ENCODE data around the gene AKR1E2. TPM values are rescaled to one million over a fixed set of nuclear protein-coding genes. Genes with fewer than 3 reads are reported as not detected.

AKR1E2 gene
- total and polyA plus RNA-seq, 2 donors (not counting 1 experiment from before 2014, with no cell fraction given): 0.42 TPM; not detected in 1

- ATAC-seq (ENCODE audit: low read depth) (no peak), DNase-seq (no peak)
- Histone ChIP-seq H3K36me3 (replicated peaks in 1 of 2; ENCODE audit: control extremely low read depth in 1 of 2, control insufficient read depth in 1 of 2, extremely low read depth in 1 of 2, insufficient read depth in 2 of 2, low read length in 1 of 2) (no peaks in the 10 kb centered on the region), H3K9me3 (ENCODE audit: control extremely low read depth in 1 of 3, control insufficient read depth in 2 of 3, insufficient read depth in 1 of 3, low read length in 2 of 3) (no peaks in the 10 kb centered on the region), H3K27me3 (replicated peaks in 1 of 4; ENCODE audit: control extremely low read depth in 1 of 4, control insufficient read depth in 3 of 4, insufficient read depth in 4 of 4, low read length in 3 of 4) (no peaks in the 10 kb centered on the region), H3K4me1 (ENCODE audit: control insufficient read depth in 2 of 2, insufficient read depth in 2 of 2, low read length in 2 of 2) (peaks cover 8 to 10% of the 10 kb centered on the region in 2 donors), H4K20me1 (ENCODE audit: control insufficient read depth, insufficient read depth, low read length, poor library complexity, severe bottlenecking) (no peaks in the 10 kb centered on the region), H3K79me2 (ENCODE audit: control insufficient read depth, insufficient read depth, low read length) (no peaks in the 10 kb centered on the region), H3K4me2 (replicated peaks; ENCODE audit: low read depth, low read length, poor library complexity, severe bottlenecking) (no peak overlapping the region), H2AFZ (ENCODE audit: insufficient read depth, low read depth, low read length, poor library complexity, severe bottlenecking) (no peak overlapping the region), H3K4me3 (ENCODE audit: control extremely low read depth in 1 of 5, extremely low read depth in 1 of 5, insufficient read depth in 1 of 5, low read depth in 2 of 5, low read length in 4 of 5) (no peak overlapping the region), H3K9ac (ENCODE audit: low read length) (no peak overlapping the region), H3K27ac (ENCODE audit: low read length in 2 of 2) (no peak overlapping the region)
- POLR2A ChIA-PET: no interaction called here
- TF ChIP-seq, protein P1, sequence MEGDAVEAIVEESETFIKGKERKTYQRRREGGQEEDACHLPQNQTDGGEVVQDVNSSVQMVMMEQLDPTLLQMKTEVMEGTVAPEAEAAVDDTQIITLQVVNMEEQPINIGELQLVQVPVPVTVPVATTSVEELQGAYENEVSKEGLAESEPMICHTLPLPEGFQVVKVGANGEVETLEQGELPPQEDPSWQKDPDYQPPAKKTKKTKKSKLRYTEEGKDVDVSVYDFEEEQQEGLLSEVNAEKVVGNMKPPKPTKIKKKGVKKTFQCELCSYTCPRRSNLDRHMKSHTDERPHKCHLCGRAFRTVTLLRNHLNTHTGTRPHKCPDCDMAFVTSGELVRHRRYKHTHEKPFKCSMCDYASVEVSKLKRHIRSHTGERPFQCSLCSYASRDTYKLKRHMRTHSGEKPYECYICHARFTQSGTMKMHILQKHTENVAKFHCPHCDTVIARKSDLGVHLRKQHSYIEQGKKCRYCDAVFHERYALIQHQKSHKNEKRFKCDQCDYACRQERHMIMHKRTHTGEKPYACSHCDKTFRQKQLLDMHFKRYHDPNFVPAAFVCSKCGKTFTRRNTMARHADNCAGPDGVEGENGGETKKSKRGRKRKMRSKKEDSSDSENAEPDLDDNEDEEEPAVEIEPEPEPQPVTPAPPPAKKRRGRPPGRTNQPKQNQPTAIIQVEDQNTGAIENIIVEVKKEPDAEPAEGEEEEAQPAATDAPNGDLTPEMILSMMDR (IDR thresholded peaks at IDR 0.05): no peak
- no peak for TF ChIP-seq EZH2 (IDR thresholded peaks at IDR 0.05; ENCODE audit: borderline replicate concordance, insufficient read depth, low read depth, low read length, poor library complexity, severe bottlenecking)
- WGBS (ENCODE audit: insufficient coverage): no CpG with 5 or more reads among the region's 5 CpGs
- Mint-ChIP-seq H3K4me1 (peaks cover 12% of the 10 kb centered on the region), H3K27me3 (peaks cover under 1% of the 10 kb centered on the region), H3K4me3 (no peak overlapping the region), H3K9me3 (ENCODE audit: insufficient read depth) (no peaks in the 10 kb centered on the region), H3K27ac (no peak overlapping the region)
- intact Hi-C loops (cut with micrococcal nuclease): no loop called here
- CTCF ChIA-PET: no interaction called here
These were observed 20.8 kb downstream of the AKR1E2 start for GRCh38 chr10:4846775-4847174.

- Mint-ChIP-seq H3K9me3 (ENCODE audit: insufficient read depth) (no peaks in the 10 kb centered on the region), H3K27ac (no peak overlapping the region), H3K4me1 (peaks cover 12% of the 10 kb centered on the region), H3K4me3 (no peak overlapping the region), H3K27me3 (peaks cover 6% of the 10 kb centered on the region)
- DNase-seq: no peak
- Histone ChIP-seq H3K27ac (ENCODE audit: low read length in 2 of 2) (no peak overlapping the region), H2AFZ (ENCODE audit: insufficient read depth, low read depth, low read length, poor library complexity, severe bottlenecking) (no peak overlapping the region), H3K4me1 (ENCODE audit: control insufficient read depth in 2 of 2, insufficient read depth in 2 of 2, low read length in 2 of 2) (peaks cover 8 to 10% of the 10 kb centered on the region in 2 donors), H3K4me2 (replicated peaks; ENCODE audit: low read depth, low read length, poor library complexity, severe bottlenecking) (no peak overlapping the region), H3K4me3 (ENCODE audit: control extremely low read depth in 1 of 5, extremely low read depth in 1 of 5, insufficient read depth in 1 of 5, low read depth in 2 of 5, low read length in 4 of 5) (no peak overlapping the region), H3K9me3 (ENCODE audit: control extremely low read depth in 1 of 3, control insufficient read depth in 2 of 3, insufficient read depth in 1 of 3, low read length in 2 of 3) (no peaks in the 10 kb centered on the region), H3K79me2 (ENCODE audit: control insufficient read depth, insufficient read depth, low read length) (no peaks in the 10 kb centered on the region), H3K27me3 (replicated peaks in 1 of 4; ENCODE audit: control extremely low read depth in 1 of 4, control insufficient read depth in 3 of 4, insufficient read depth in 4 of 4, low read length in 3 of 4) (no peaks in the 10 kb centered on the region), H4K20me1 (ENCODE audit: control insufficient read depth, insufficient read depth, low read length, poor library complexity, severe bottlenecking) (no peaks in the 10 kb centered on the region), H3K36me3 (replicated peaks in 1 of 2; ENCODE audit: control extremely low read depth in 1 of 2, control insufficient read depth in 1 of 2, extremely low read depth in 1 of 2, insufficient read depth in 2 of 2, low read length in 1 of 2) (no peaks in the 10 kb centered on the region), H3K9ac (ENCODE audit: low read length) (no peak overlapping the region)
- WGBS (ENCODE audit: insufficient coverage): 100% methylated on average over 4 of the region's 7 CpGs
- ChIA-PET CTCF (interaction anchor here (0.5 to 3.3 kb wide), 4 partner anchors 8 to 1514 kb away, joined by 3 to 23 read pairs (median 4); no protein-coding TSS in a partner anchor), POLR2A (no interaction called here)
- no peak for TF ChIP-seq EZH2 (IDR thresholded peaks at IDR 0.05; ENCODE audit: borderline replicate concordance, insufficient read depth, low read depth, low read length, poor library complexity, severe bottlenecking)
- TF ChIP-seq, protein P1 (IDR thresholded peaks at IDR 0.05): no peak
- intact Hi-C loops (cut with micrococcal nuclease): loop anchor here (2.0 kb wide), 1 partner anchor 775 kb away; no protein-coding TSS in a partner anchor
- no peak for ATAC-seq (ENCODE audit: low read depth)
These were observed 21.8 kb downstream of the AKR1E2 start for GRCh38 chr10:4847561-4848355.
